Lower leg skin (tissue), 4 donors: Measurements from ENCODE around the gene RPL21. TPM values are rescaled to one million over a fixed set of nuclear protein-coding genes. Genes with fewer than 3 reads are reported as not detected.

Source experiments
- DNase-seq, 2 donors: peaks; one replicate each; pipeline ENCODE4 v3.0.0-alpha.2; 2019; ENCODE audit warnings: low spot score in 2 of 2
- H3K4me3 ChIP-seq: fragments of 200-600 bp; sonication (generic); 2 replicates; pipeline ENCODE4 v1.5.1; 2017; ENCODE audit warnings: mild to moderate bottlenecking, low read depth; ENCODE audit not compliant: poor library complexity, severe bottlenecking
- CTCF ChIP-seq, 3 donors: fragments of 450-650 bp; IDR thresholded peaks; one replicate each; pipeline ENCODE4 v1.5.1; 2016; ENCODE audit warnings: antibody characterized with exemption in 3 of 3, mild to moderate bottlenecking in 3 of 3, moderate library complexity in 2 of 3
- POLR2A ChIP-seq, 2 donors: fragments of 450-650 bp; IDR thresholded peaks; one replicate each; pipeline ENCODE4 v1.6.1; 2016 to 2017; ENCODE audit warnings: antibody characterized with exemption in 2 of 2, mild to moderate bottlenecking in 1 of 2, moderate library complexity in 1 of 2
- WGBS, 2 donors: methylation state at CpG; one replicate each; pipeline ENCODE4 v1.1.5; 2018; 5-methylcytosine and 5-hydroxymethylcytosine counted together
- intact Hi-C: fragments of 100-400 bp; cut with DNase I; formaldehyde crosslinking; loops from one replicate; pipeline ENCODE4 v1.15.0; 2023; ENCODE audit warnings: low total_unique reads
- total RNA-seq, 4 donors: library from RNA; depleted of rRNA; stranded (reverse); fragments of >200 nt; gene quantifications; one replicate each; pipeline ENCODE4 v1.1.0, GENCODE V29; 2016

Gene RPL21
- total RNA-seq, 4 donors from 2014 or later = 584 to 1,176 (median 1,101) TPM

GRCh38 chr13:27276188-27276587 is 24.8 kb downstream of the RPL21 start:
- DNase-seq = no peak
- intact Hi-C loops = no loop called here
- no peak overlapping the region for H3K4me3 ChIP-seq
- TF ChIP-seq CTCF (IDR thresholded peaks at IDR 0.05) = no peak
- TF ChIP-seq POLR2A (IDR thresholded peaks at IDR 0.05) = no peak
- WGBS, 2 donors = 58 to 63% methylated on average over 7 of the region's 7 CpGs

- no peak overlapping the region for H3K4me3 ChIP-seq
- WGBS, 2 donors = 78 to 94% methylated on average over 7 of the region's 7 CpGs
- no peak for DNase-seq
- intact Hi-C loops = no loop called here
- TF ChIP-seq CTCF (IDR thresholded peaks at IDR 0.05) = no peak
- TF ChIP-seq POLR2A (IDR thresholded peaks at IDR 0.05) = no peak
Measured at GRCh38 chr13:27279506-27279905, 28.1 kb downstream of the RPL21 start.

- TF ChIP-seq CTCF (IDR thresholded peaks at IDR 0.05) (no peak), POLR2A (IDR thresholded peaks at IDR 0.05) (no peak)
- intact Hi-C loops = no loop called here
- WGBS, 2 donors = 69 to 73% methylated on average over 5 of the region's 5 CpGs
- H3K4me3 ChIP-seq = no peak overlapping the region
- DNase-seq = no peak
Measured at GRCh38 chr13:27280009-27280656, 28.8 kb downstream of the RPL21 start.

GRCh38 chr13:27280841-27281240 is 29.5 kb downstream of the RPL21 start:
- WGBS, 2 donors = 63 to 70% methylated on average over 4 of the region's 4 CpGs
- intact Hi-C loops = no loop called here
- TF ChIP-seq POLR2A (IDR thresholded peaks at IDR 0.05) (no peak), CTCF (IDR thresholded peaks at IDR 0.05) (no peak)
- no peak overlapping the region for H3K4me3 ChIP-seq
- no peak for DNase-seq

- WGBS, 2 donors = 71 to 76% methylated on average over 1 of the region's 1 CpG
- TF ChIP-seq POLR2A (IDR thresholded peaks at IDR 0.05) (no peak), CTCF (IDR thresholded peaks at IDR 0.05) (no peak)
- intact Hi-C loops = no loop called here
- no peak for DNase-seq
- no peak overlapping the region for H3K4me3 ChIP-seq
Measured at GRCh38 chr13:27281420-27281819, 30.1 kb downstream of the RPL21 start.
